HepG2 (cell line): ENCODE data around the gene PRR19. TPM values are rescaled to one million over a fixed set of nuclear protein-coding genes. Genes with fewer than 3 reads are reported as not detected.

Experiments
- ARID4A ChIP-seq: sonication (generic); formaldehyde crosslinking; IDR thresholded peaks from 2 replicates; pipeline ENCODE4 v1.5.0; 2020; ENCODE audit warnings: mild to moderate bottlenecking, missing genetic modification reagents, borderline replicate concordance
- ARNT2 ChIP-seq: sonication (generic); formaldehyde crosslinking; IDR thresholded peaks from 2 replicates; pipeline ENCODE4 v1.8.0; 2022; ENCODE audit warnings: mild to moderate bottlenecking, low read depth, missing genetic modification reagents, moderate library complexity
- ASH2L ChIP-seq: fragments of 300-600, 200-600 bp; sonication (generic); IDR thresholded peaks from 2 replicates; pipeline ENCODE4 v1.7.0; 2017; ENCODE audit warnings: low read depth, mild to moderate bottlenecking, moderate library complexity, mixed read lengths, low read length; ENCODE audit not compliant: insufficient read length
- BCL6 ChIP-seq: IDR thresholded peaks from 2 replicates; pipeline ENCODE4 v1.6.1; 2016; ENCODE audit warnings: missing genetic modification reagents, missing compliant biosample characterization
- HMGXB3 ChIP-seq: sonication (generic); formaldehyde crosslinking; IDR thresholded peaks from 2 replicates; pipeline ENCODE4 v1.4.0; 2020; ENCODE audit warnings: missing genetic modification reagents, borderline replicate concordance
- HNRNPL ChIP-seq: fragments of 200-400 bp; formaldehyde crosslinking; IDR thresholded peaks from 2 replicates; pipeline ENCODE4 v1.6.1; 2017; ENCODE audit warnings: mild to moderate bottlenecking, low read depth, low read length
- KAT7 ChIP-seq: IDR thresholded peaks from 2 replicates; pipeline ENCODE4 v1.6.1; 2018; ENCODE audit warnings: borderline replicate concordance, missing compliant biosample characterization
- KDM3A ChIP-seq: IDR thresholded peaks from 2 replicates; pipeline ENCODE4 v1.6.1; 2018; ENCODE audit warnings: low read depth, missing compliant biosample characterization
- KDM5B ChIP-seq: sonication (generic); formaldehyde crosslinking; IDR thresholded peaks from 2 replicates; pipeline ENCODE4 v1.4.0; 2020; ENCODE audit warnings: missing genetic modification reagents, mild to moderate bottlenecking, borderline replicate concordance
- ONECUT2 ChIP-seq: sonication (generic); formaldehyde crosslinking; IDR thresholded peaks from 2 replicates; pipeline ENCODE4 v1.4.0; 2020; ENCODE audit warnings: missing genetic modification reagents
- POLR2A ChIP-seq, 2 experiments: IDR thresholded peaks; 2 replicates each; pipeline ENCODE4 v1.6.1; 2011; ENCODE audit warnings: low read depth in 2 of 2, low read length in 2 of 2, mild to moderate bottlenecking in 1 of 2, moderate library complexity in 1 of 2; ENCODE audit not compliant: insufficient read depth in 1 of 2
- SALL1 ChIP-seq: sonication (generic); formaldehyde crosslinking; IDR thresholded peaks from 2 replicates; pipeline ENCODE4 v1.8.0; 2022; ENCODE audit warnings: mild to moderate bottlenecking, missing genetic modification reagents
- SETDB1 ChIP-seq: sonication (generic); formaldehyde crosslinking; IDR thresholded peaks from 2 replicates; pipeline ENCODE4 v1.5.1; 2020; ENCODE audit warnings: missing genetic modification reagents, mild to moderate bottlenecking, borderline replicate concordance
- TFDP2 ChIP-seq: sonication (generic); formaldehyde crosslinking; IDR thresholded peaks from 2 replicates; pipeline ENCODE4 v1.4.0; 2020; ENCODE audit warnings: missing genetic modification reagents
- ZNF503 ChIP-seq: sonication (generic); formaldehyde crosslinking; IDR thresholded peaks from 2 replicates; pipeline ENCODE4 v1.4.0; 2020; ENCODE audit warnings: missing genetic modification reagents
- ZNF83 ChIP-seq: sonication (generic); formaldehyde crosslinking; IDR thresholded peaks from 2 replicates; pipeline ENCODE4 v1.4.0; 2020; ENCODE audit warnings: missing genetic modification reagents, mild to moderate bottlenecking, borderline replicate concordance
- polyA plus RNA-seq, 8 experiments: library from polyadenylated mRNA; depleted of rRNA in 3 of 8; stranded (reverse) in 7 of 8; unstranded in 1 of 8; fragments of >200 nt; fragmentation: Illumina TruSeq in 4 of 8; extraction: Trizol in 4 of 8; gene quantifications; 2 replicates each; pipeline versions ENCODE4 v1.2.1 to v1.2.3, GENCODE V29; 2011 to 2016; ENCODE audit warnings: low read depth in 4 of 8, missing spikeins in 1 of 8, mixed read lengths in 1 of 8; ENCODE audit not compliant: insufficient read depth in 1 of 8
- total RNA-seq, 5 experiments: library from RNA; depleted of rRNA; stranded (reverse); fragments of >200 nt; fragmentation: Illumina TruSeq; extraction: Trizol; gene quantifications; 2 replicates each; pipeline ENCODE4 v1.2.3, GENCODE V29; 2016; ENCODE audit warnings: low read depth in 1 of 5

The PRR19 gene
- total and polyA plus RNA-seq, 2 of the 13 experiments (the other 11 are each of a cell fraction or from before 2014, with no cell fraction given): 0.21 to 0.33 TPM

GRCh38 chr19:42254089-42254849 lies 47.7 kb upstream of the PRR19 start (continued):
- peak; percentile 71 for TF ChIP-seq ARID4A (CRISPR knock-in tag)
- TF ChIP-seq ASH2L: peak; percentile 79
- TF ChIP-seq KDM5B (CRISPR knock-in tag): no peak
- no peak for TF ChIP-seq ONECUT2 (CRISPR knock-in tag)
- TF ChIP-seq KAT7: peak; percentile 11; the same call in 1 of the 2 replicates
- no peak; the same call in 1 of the 2 replicates for TF ChIP-seq KDM3A
- peak; percentile 81; the same call in 1 of the 2 replicates for TF ChIP-seq ZNF83 (CRISPR knock-in tag)
- peak; percentile 14; the same call in 1 of the 2 replicates for TF ChIP-seq ZNF503 (CRISPR knock-in tag)
- 0 out of 2 replicates have a peak, but pooled peaks have one; percentile 48 for TF ChIP-seq ARNT2 (CRISPR knock-in tag)
- TF ChIP-seq SALL1 (CRISPR knock-in tag): no peak
- peak in 1 of 2 experiments; percentile 13; a peak in 2 of 4 replicates for TF ChIP-seq POLR2A (IDR thresholded peaks at IDR 0.05; ENCODE audit: insufficient read depth in 1 of 2, low read depth in 2 of 2, low read length in 2 of 2)
- TF ChIP-seq BCL6 (CRISPR knock-in tag): peak; percentile 11; the same call in 1 of the 2 replicates
- TF ChIP-seq TFDP2 (CRISPR knock-in tag): 0 out of 2 replicates have a peak, but pooled peaks have one; percentile 38
- TF ChIP-seq SETDB1 (CRISPR knock-in tag): no peak
- 0 out of 2 replicates have a peak, but pooled peaks have one; percentile 27 for TF ChIP-seq HNRNPL
- TF ChIP-seq HMGXB3 (CRISPR knock-in tag): peak; percentile 65; the same call in 1 of the 2 replicates
